ENCODE measurements around the gene OSGEP.

The OSGEP gene

DNA sequence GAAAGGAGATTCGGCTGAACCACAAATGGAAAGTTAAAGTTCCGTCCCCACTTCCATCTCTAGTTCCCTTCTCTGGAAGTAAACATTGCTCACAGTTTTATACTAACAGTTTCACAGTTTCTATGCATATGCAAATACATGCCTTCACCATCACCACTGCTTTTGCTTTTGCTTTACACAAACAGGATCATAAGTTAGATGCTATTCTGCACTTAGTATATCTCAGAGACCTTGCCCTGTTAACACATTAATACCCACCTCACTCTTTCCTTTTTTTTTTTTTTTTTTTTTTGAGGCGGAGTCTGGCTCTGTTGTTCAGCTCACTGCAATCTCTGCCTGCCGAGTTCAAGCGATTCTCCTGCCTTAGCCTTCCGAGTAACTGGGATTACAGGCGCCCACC, 42.2 kb downstream of the OSGEP start:
- Histone ChIP-seq H3K36me3 (ENCODE audit: control insufficient read depth, insufficient read depth, low read length) (peaks cover 2% of the 10 kb centered on the region), H3K56ac (ENCODE audit: low read length) (peak overlapping the region; percentile 91), H3K18ac (ENCODE audit: low read length) (no peak overlapping the region), H3K9ac (ENCODE audit: low read length) (peak overlapping the region; percentile 83), H3K27me3 (ENCODE audit: insufficient read depth, low read length, poor library complexity) (no peaks in the 10 kb centered on the region), H3K4me2 (ENCODE audit: low read length) (peak overlapping the region; percentile 61), H2BK5ac (ENCODE audit: low read length) (no peak overlapping the region), H3K27ac (ENCODE audit: low read depth, low read length) (peak overlapping the region; percentile 92), H3K23ac (ENCODE audit: low read length) (no peak overlapping the region), H3K4ac (ENCODE audit: low read depth, low read length) (no peak overlapping the region), H4K5ac (ENCODE audit: low read length) (no peak overlapping the region), H3K79me1 (ENCODE audit: low read length) (peaks cover 3% of the 10 kb centered on the region), H3K79me2 (ENCODE audit: control insufficient read depth, insufficient read depth, low read length) (peaks cover 2% of the 10 kb centered on the region), H3K4me3 (ENCODE audit: low read length) (peak overlapping the region; percentile 65), H2AK5ac (ENCODE audit: low read length) (no peak overlapping the region), H3K4me1 (ENCODE audit: control insufficient read depth, low read depth, low read length) (no peaks in the 10 kb centered on the region), H2BK15ac (replicated peaks; ENCODE audit: low read depth) (no peak overlapping the region), H4K8ac (ENCODE audit: low read depth, low read length) (no peak overlapping the region), H2BK120ac (ENCODE audit: low read depth, low read length) (no peak overlapping the region)
- no CpG with 5 or more reads among the region's 7 CpGs for WGBS (ENCODE audit: extremely low coverage, insufficient coverage, low lambda C conversion rate)
- DNase-seq = no peak

DNA sequence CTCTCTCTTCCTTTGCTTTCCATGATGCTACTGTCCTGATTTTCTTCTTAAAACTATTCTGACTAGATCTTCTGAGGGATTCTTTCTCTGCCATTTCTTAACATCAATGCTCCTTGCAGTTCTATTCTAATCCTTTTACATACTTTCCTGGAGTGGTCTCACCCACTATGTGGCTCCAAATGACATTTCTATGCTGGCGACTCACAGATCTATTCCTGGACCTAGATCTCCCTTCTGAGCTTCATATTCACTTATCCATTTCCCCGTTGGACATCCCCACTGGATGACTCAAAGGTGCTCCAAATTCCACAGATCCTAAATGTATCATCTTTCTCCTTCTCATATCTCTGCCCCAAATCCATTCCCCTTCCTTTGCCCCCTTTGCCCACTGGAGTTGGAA, 45.4 kb downstream of the OSGEP start:
- DNase-seq = no peak
- Histone ChIP-seq H3K4me2 (ENCODE audit: low read length) (no peak overlapping the region), H2BK15ac (replicated peaks; ENCODE audit: low read depth) (no peak overlapping the region), H3K4ac (ENCODE audit: low read depth, low read length) (no peak overlapping the region), H3K79me1 (ENCODE audit: low read length) (peaks cover 3% of the 10 kb centered on the region), H2BK120ac (ENCODE audit: low read depth, low read length) (no peak overlapping the region), H3K27me3 (ENCODE audit: insufficient read depth, low read length, poor library complexity) (no peaks in the 10 kb centered on the region), H3K4me3 (ENCODE audit: low read length) (no peak overlapping the region), H3K9ac (ENCODE audit: low read length) (no peak overlapping the region), H4K8ac (ENCODE audit: low read depth, low read length) (no peak overlapping the region), H3K27ac (ENCODE audit: low read depth, low read length) (no peak overlapping the region), H3K56ac (ENCODE audit: low read length) (no peak overlapping the region), H2BK5ac (ENCODE audit: low read length) (no peak overlapping the region), H3K23ac (ENCODE audit: low read length) (no peak overlapping the region), H3K36me3 (ENCODE audit: control insufficient read depth, insufficient read depth, low read length) (peaks cover 4% of the 10 kb centered on the region), H3K79me2 (ENCODE audit: control insufficient read depth, insufficient read depth, low read length) (peaks cover 2% of the 10 kb centered on the region), H3K18ac (ENCODE audit: low read length) (no peak overlapping the region), H4K5ac (ENCODE audit: low read length) (no peak overlapping the region), H3K4me1 (ENCODE audit: control insufficient read depth, low read depth, low read length) (no peaks in the 10 kb centered on the region), H2AK5ac (ENCODE audit: low read length) (no peak overlapping the region)
- no CpG with 5 or more reads among the region's 2 CpGs for WGBS (ENCODE audit: extremely low coverage, insufficient coverage, low lambda C conversion rate)

DNA sequence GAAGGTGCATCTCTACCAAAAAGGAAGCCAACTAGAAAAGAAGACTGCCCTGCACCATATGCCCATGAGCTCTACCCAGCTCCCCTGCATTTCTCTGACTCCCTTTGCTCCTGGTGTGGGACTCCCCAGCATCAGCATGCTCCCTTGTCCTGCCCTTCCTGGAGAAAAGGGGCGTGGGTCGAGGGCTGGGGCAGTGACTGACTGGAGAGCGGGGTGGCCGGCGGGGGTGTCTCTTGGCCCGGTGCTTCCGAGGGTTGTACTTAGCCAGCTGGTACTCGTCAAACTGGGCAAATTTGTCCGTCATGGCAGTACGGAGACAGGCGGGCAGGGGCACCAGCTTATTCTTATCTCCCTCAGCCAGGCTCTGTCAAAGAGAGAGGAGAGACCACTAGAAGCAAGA, 51.1 kb downstream of the OSGEP start:
- no peak overlapping the region for H3K27ac ChIP-seq (ENCODE audit: low read depth, low read length)
- no peak overlapping the region for H3K56ac ChIP-seq (ENCODE audit: low read length)
- no peak overlapping the region for H2AK5ac ChIP-seq (ENCODE audit: low read length)
- no peak overlapping the region for H3K9ac ChIP-seq (ENCODE audit: low read length)
- no peak overlapping the region for H3K4me2 ChIP-seq (ENCODE audit: low read length)
- H4K5ac ChIP-seq (ENCODE audit: low read length) = no peak overlapping the region
- H2BK120ac ChIP-seq (ENCODE audit: low read depth, low read length) = no peak overlapping the region
- H2BK5ac ChIP-seq (ENCODE audit: low read length) = no peak overlapping the region
- no peaks in the 10 kb centered on the region for H3K79me2 ChIP-seq (ENCODE audit: control insufficient read depth, insufficient read depth, low read length)
- no peak for DNase-seq
- H3K4me3 ChIP-seq (ENCODE audit: low read length) = no peak overlapping the region
- no CpG with 5 or more reads among the region's 11 CpGs for WGBS (ENCODE audit: extremely low coverage, insufficient coverage, low lambda C conversion rate)
- no peak overlapping the region for H3K23ac ChIP-seq (ENCODE audit: low read length)
- no peak overlapping the region for H4K8ac ChIP-seq (ENCODE audit: low read depth, low read length)
- H3K18ac ChIP-seq (ENCODE audit: low read length) = no peak overlapping the region
- no peaks in the 10 kb centered on the region for H3K27me3 ChIP-seq (ENCODE audit: insufficient read depth, low read length, poor library complexity)
- H3K4me1 ChIP-seq (ENCODE audit: control insufficient read depth, low read depth, low read length) = no peaks in the 10 kb centered on the region
- peaks cover 10% of the 10 kb centered on the region for H3K36me3 ChIP-seq (ENCODE audit: control insufficient read depth, insufficient read depth, low read length)
- H3K79me1 ChIP-seq (ENCODE audit: low read length) = no peaks in the 10 kb centered on the region
- H3K4ac ChIP-seq (ENCODE audit: low read depth, low read length) = no peak overlapping the region
- no peak overlapping the region for H2BK15ac ChIP-seq (replicated peaks; ENCODE audit: low read depth)

DNA sequence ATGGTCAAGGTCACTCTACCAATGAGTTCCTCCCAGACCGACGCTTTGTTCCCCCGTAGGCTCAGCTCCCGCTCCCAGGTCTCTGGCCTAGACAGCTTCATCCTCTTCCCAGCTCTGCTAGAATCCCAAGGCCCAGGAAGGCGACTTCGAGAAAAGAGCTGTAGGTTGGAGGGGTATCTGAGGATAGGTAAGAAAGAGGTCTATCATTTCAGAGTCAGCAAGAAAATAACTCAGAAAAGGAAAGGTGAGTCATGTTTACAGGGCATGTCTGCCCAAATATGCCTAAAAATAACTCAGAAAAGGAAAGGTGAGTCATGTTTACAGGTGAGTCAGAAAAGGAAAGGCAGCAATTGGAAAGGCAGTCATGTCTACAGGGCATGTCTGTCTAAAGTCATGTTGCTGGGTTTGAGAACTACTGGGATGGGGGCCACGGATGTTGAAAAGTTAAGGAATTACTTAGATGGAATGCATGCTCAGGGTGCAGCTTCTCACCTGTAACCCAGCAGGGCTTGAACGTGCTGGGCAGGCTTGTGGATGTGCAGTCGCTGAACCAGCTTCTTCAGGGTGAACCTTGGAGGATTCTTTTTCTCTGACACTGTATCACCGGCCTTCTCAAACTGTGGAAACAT, 53.5 kb downstream of the OSGEP start:
- H4K5ac ChIP-seq (ENCODE audit: low read length) = no peak overlapping the region
- H3K36me3 ChIP-seq (ENCODE audit: control insufficient read depth, insufficient read depth, low read length) = peaks cover 8% of the 10 kb centered on the region
- H3K9ac ChIP-seq (ENCODE audit: low read length) = no peak overlapping the region
- no peak overlapping the region for H2AK5ac ChIP-seq (ENCODE audit: low read length)
- H4K8ac ChIP-seq (ENCODE audit: low read depth, low read length) = no peak overlapping the region
- no peak overlapping the region for H3K27ac ChIP-seq (ENCODE audit: low read depth, low read length)
- no peak overlapping the region for H3K23ac ChIP-seq (ENCODE audit: low read length)
- DNase-seq = peak; percentile 23
- H3K79me1 ChIP-seq (ENCODE audit: low read length) = no peaks in the 10 kb centered on the region
- no peak overlapping the region for H2BK120ac ChIP-seq (ENCODE audit: low read depth, low read length)
- no peaks in the 10 kb centered on the region for H3K4me1 ChIP-seq (ENCODE audit: control insufficient read depth, low read depth, low read length)
- no CpG with 5 or more reads among the region's 10 CpGs for WGBS (ENCODE audit: extremely low coverage, insufficient coverage, low lambda C conversion rate)
- no peak overlapping the region for H3K18ac ChIP-seq (ENCODE audit: low read length)
- H3K4ac ChIP-seq (ENCODE audit: low read depth, low read length) = no peak overlapping the region
- no peaks in the 10 kb centered on the region for H3K27me3 ChIP-seq (ENCODE audit: insufficient read depth, low read length, poor library complexity)
- no peak overlapping the region for H2BK5ac ChIP-seq (ENCODE audit: low read length)
- no peak overlapping the region for H2BK15ac ChIP-seq (replicated peaks; ENCODE audit: low read depth)
- no peak overlapping the region for H3K4me2 ChIP-seq (ENCODE audit: low read length)
- no peak overlapping the region for H3K4me3 ChIP-seq (ENCODE audit: low read length)
- no peak overlapping the region for H3K56ac ChIP-seq (ENCODE audit: low read length)
- no peaks in the 10 kb centered on the region for H3K79me2 ChIP-seq (ENCODE audit: control insufficient read depth, insufficient read depth, low read length)

DNA sequence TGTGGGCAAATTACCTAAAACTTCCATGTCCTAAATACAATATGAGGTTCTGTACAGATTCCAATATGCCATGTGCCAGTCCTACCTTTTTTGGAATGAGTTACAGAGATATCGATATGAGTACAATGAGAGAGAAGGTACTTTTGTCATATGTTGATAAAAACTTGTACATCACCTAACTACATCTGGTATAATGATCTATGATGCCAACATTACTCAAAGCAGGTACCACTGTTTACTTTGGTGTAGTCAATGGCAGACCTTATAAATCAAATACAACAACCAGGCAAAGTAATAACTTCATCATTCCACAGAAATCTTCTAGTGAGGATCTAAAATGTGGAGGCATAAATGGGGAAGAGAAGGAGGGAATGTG, 54.0 kb downstream of the OSGEP start:
- Histone ChIP-seq H3K36me3 (ENCODE audit: control insufficient read depth, insufficient read depth, low read length) (peaks cover 9% of the 10 kb centered on the region), H3K27ac (ENCODE audit: low read depth, low read length) (no peak overlapping the region), H4K5ac (ENCODE audit: low read length) (no peak overlapping the region)

DNA sequence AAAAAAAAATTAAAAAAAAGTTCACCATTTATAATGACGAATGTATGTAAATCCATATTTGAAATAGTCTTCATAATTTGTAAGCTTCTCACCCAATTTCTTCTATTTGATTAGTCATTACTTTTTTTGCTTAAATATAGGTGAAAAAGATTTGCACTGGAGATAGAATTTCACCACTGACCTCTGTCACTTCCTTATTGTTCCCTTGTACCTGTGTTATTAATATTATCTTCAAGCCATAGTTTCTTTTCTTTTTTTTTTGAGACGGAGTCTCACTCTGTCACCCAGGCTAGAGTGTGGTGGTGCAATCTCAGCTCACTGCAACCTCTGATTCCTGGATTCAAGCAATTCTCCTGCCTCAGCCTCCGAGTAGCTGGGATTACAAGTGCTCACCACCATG, 57.1 kb downstream of the OSGEP start:
- no peak overlapping the region for H3K9ac ChIP-seq (ENCODE audit: low read length)

More for the DNA sequence above, 54.0 kb downstream of the OSGEP start:
- no peak overlapping the region for H3K56ac ChIP-seq (ENCODE audit: low read length)
- H2BK15ac ChIP-seq (replicated peaks; ENCODE audit: low read depth) = no peak overlapping the region
- H3K79me2 ChIP-seq (ENCODE audit: control insufficient read depth, insufficient read depth, low read length) = no peaks in the 10 kb centered on the region
- H2BK5ac ChIP-seq (ENCODE audit: low read length) = no peak overlapping the region
- H3K9ac ChIP-seq (ENCODE audit: low read length) = no peak overlapping the region
- H3K18ac ChIP-seq (ENCODE audit: low read length) = no peak overlapping the region
- no peak overlapping the region for H3K4ac ChIP-seq (ENCODE audit: low read depth, low read length)
- no peaks in the 10 kb centered on the region for H3K4me1 ChIP-seq (ENCODE audit: control insufficient read depth, low read depth, low read length)
- WGBS (ENCODE audit: extremely low coverage, insufficient coverage, low lambda C conversion rate) = no CpG with 5 or more reads among the region's 1 CpG
- no peak overlapping the region for H3K23ac ChIP-seq (ENCODE audit: low read length)
- no peak overlapping the region for H4K8ac ChIP-seq (ENCODE audit: low read depth, low read length)
- no peak for DNase-seq
- no peak overlapping the region for H3K4me3 ChIP-seq (ENCODE audit: low read length)
- no peaks in the 10 kb centered on the region for H3K79me1 ChIP-seq (ENCODE audit: low read length)
- no peak overlapping the region for H3K4me2 ChIP-seq (ENCODE audit: low read length)
- no peak overlapping the region for H2AK5ac ChIP-seq (ENCODE audit: low read length)
- H3K27me3 ChIP-seq (ENCODE audit: insufficient read depth, low read length, poor library complexity) = no peaks in the 10 kb centered on the region
- H2BK120ac ChIP-seq (ENCODE audit: low read depth, low read length) = no peak overlapping the region

More for the DNA sequence above, 57.1 kb downstream of the OSGEP start:
- Histone ChIP-seq H2BK5ac (ENCODE audit: low read length) (no peak overlapping the region), H2AK5ac (ENCODE audit: low read length) (no peak overlapping the region), H3K79me2 (ENCODE audit: control insufficient read depth, insufficient read depth, low read length) (no peaks in the 10 kb centered on the region), H4K8ac (ENCODE audit: low read depth, low read length) (no peak overlapping the region), H4K5ac (ENCODE audit: low read length) (no peak overlapping the region), H3K4ac (ENCODE audit: low read depth, low read length) (no peak overlapping the region), H3K36me3 (ENCODE audit: control insufficient read depth, insufficient read depth, low read length) (peaks cover 12% of the 10 kb centered on the region), H3K18ac (ENCODE audit: low read length) (no peak overlapping the region), H3K79me1 (ENCODE audit: low read length) (no peaks in the 10 kb centered on the region), H3K4me1 (ENCODE audit: control insufficient read depth, low read depth, low read length) (no peaks in the 10 kb centered on the region), H3K27ac (ENCODE audit: low read depth, low read length) (no peak overlapping the region), H3K56ac (ENCODE audit: low read length) (no peak overlapping the region), H2BK120ac (ENCODE audit: low read depth, low read length) (no peak overlapping the region), H2BK15ac (replicated peaks; ENCODE audit: low read depth) (no peak overlapping the region), H3K23ac (ENCODE audit: low read length) (no peak overlapping the region), H3K27me3 (ENCODE audit: insufficient read depth, low read length, poor library complexity) (no peaks in the 10 kb centered on the region), H3K4me2 (ENCODE audit: low read length) (no peak overlapping the region), H3K4me3 (ENCODE audit: low read length) (no peak overlapping the region)
- WGBS (ENCODE audit: extremely low coverage, insufficient coverage, low lambda C conversion rate) = no CpG with 5 or more reads among the region's 3 CpGs
- DNase-seq = no peak
